Parathyroid adenoma (tissue), 2 donors: ENCODE results near the gene RABGAP1.

Experiments
- H2AFZ ChIP-seq: fragments of 300-600 bp; sonication (generic); one replicate; pipeline ENCODE4 v1.7.0; 2017; ENCODE audit warnings: antibody characterized with exemption, mild to moderate bottlenecking
- H3K27ac ChIP-seq: fragments of 300-600 bp; sonication (generic); one replicate; pipeline ENCODE4 v1.7.0; 2017
- H3K27me3 ChIP-seq: fragments of 300-600 bp; sonication (generic); one replicate; pipeline ENCODE4 v1.7.0; 2017; ENCODE audit warnings: low read length; ENCODE audit not compliant: control insufficient read depth, insufficient read depth
- H3K36me3 ChIP-seq: fragments of 300-600 bp; sonication (generic); one replicate; pipeline ENCODE4 v1.7.0; 2017; ENCODE audit warnings: low read length; ENCODE audit not compliant: control insufficient read depth, insufficient read depth
- H3K4me1 ChIP-seq: fragments of 300-600 bp; sonication (generic); one replicate; pipeline ENCODE4 v1.7.0; 2017; ENCODE audit warnings: control low read depth
- H3K4me2 ChIP-seq: fragments of 300-600 bp; sonication (generic); one replicate; pipeline ENCODE4 v1.7.0; 2017; ENCODE audit warnings: low read length
- H3K4me3 ChIP-seq: fragments of 300-600 bp; sonication (generic); one replicate; pipeline ENCODE4 v1.7.0; 2017; ENCODE audit warnings: low read depth, low read length
- H3K79me2 ChIP-seq: fragments of 300-600 bp; sonication (generic); one replicate; pipeline ENCODE4 v1.7.0; 2017; ENCODE audit warnings: control low read depth
- H3K9ac ChIP-seq: fragments of 300-600 bp; sonication (generic); one replicate; pipeline ENCODE4 v1.7.0; 2017; ENCODE audit warnings: mild to moderate bottlenecking
- H3K9me3 ChIP-seq: fragments of 300-600 bp; sonication (generic); one replicate; pipeline ENCODE4 v1.7.0; 2017; ENCODE audit warnings: low read length; ENCODE audit not compliant: control insufficient read depth
- CTCF ChIP-seq: fragments of 300-600 bp; sonication (generic); IDR thresholded peaks from one replicate; pipeline ENCODE4 v1.7.0; 2017; ENCODE audit warnings: antibody characterized with exemption, mild to moderate bottlenecking
- donor health status: primary hyperparathyroidism.

Gene RABGAP1

GRCh38 chr9:123107639-123108285, 166.9 kb downstream of the RABGAP1 start:
- Histone ChIP-seq H3K27me3 (no peaks in the 10 kb centered on the region), H3K9me3 (no peaks in the 10 kb centered on the region)

GRCh38 chr9:123108976-123109375, 168.2 kb downstream of the RABGAP1 start:
- Histone ChIP-seq H3K9ac (no peak overlapping the region), H3K79me2 (no peaks in the 10 kb centered on the region), H3K9me3 (no peaks in the 10 kb centered on the region), H3K4me2 (no peak overlapping the region), H3K27ac (no peak overlapping the region), H3K4me1 (no peaks in the 10 kb centered on the region), H3K4me3 (no peak overlapping the region), H3K36me3 (no peaks in the 10 kb centered on the region), H3K27me3 (no peaks in the 10 kb centered on the region), H2AFZ (no peak overlapping the region)
- no peak for TF ChIP-seq CTCF

More at GRCh38 chr9:123107639-123108285, 166.9 kb downstream of the RABGAP1 start:
- H3K4me2 ChIP-seq = no peak overlapping the region
- H2AFZ ChIP-seq = no peak overlapping the region
- H3K4me3 ChIP-seq = no peak overlapping the region
- no peaks in the 10 kb centered on the region for H3K36me3 ChIP-seq
- H3K4me1 ChIP-seq = no peaks in the 10 kb centered on the region
- H3K9ac ChIP-seq = no peak overlapping the region
- TF ChIP-seq CTCF = no peak
- no peak overlapping the region for H3K27ac ChIP-seq
- H3K79me2 ChIP-seq = no peaks in the 10 kb centered on the region

- H3K4me2 ChIP-seq = no peak overlapping the region
- no peak overlapping the region for H3K9ac ChIP-seq
- H3K27me3 ChIP-seq = no peaks in the 10 kb centered on the region
- no peaks in the 10 kb centered on the region for H3K79me2 ChIP-seq
- H3K4me1 ChIP-seq = no peaks in the 10 kb centered on the region
- no peak overlapping the region for H3K27ac ChIP-seq
- no peak overlapping the region for H2AFZ ChIP-seq
- no peaks in the 10 kb centered on the region for H3K36me3 ChIP-seq
- no peak for TF ChIP-seq CTCF
- H3K9me3 ChIP-seq = no peaks in the 10 kb centered on the region
- no peak overlapping the region for H3K4me3 ChIP-seq
These were observed 168.9 kb downstream of the RABGAP1 start for GRCh38 chr9:123109540-123110279.

- Histone ChIP-seq H3K79me2 (no peaks in the 10 kb centered on the region), H3K27me3 (no peaks in the 10 kb centered on the region), H3K4me2 (no peak overlapping the region), H2AFZ (no peak overlapping the region), H3K4me1 (no peaks in the 10 kb centered on the region), H3K9ac (no peak overlapping the region), H3K27ac (no peak overlapping the region), H3K9me3 (no peaks in the 10 kb centered on the region), H3K4me3 (no peak overlapping the region), H3K36me3 (no peaks in the 10 kb centered on the region)
- TF ChIP-seq CTCF = no peak
These were observed 170.7 kb downstream of the RABGAP1 start for GRCh38 chr9:123111427-123112014.
